H1 (cell line): Measurements from ENCODE around the gene COMMD1. TPM values are rescaled to one million over a fixed set of nuclear protein-coding genes. Genes with fewer than 3 reads are reported as not detected.

Source experiments
- CTCF ChIA-PET: fragments of 300-600 bp; sonication (Branson Sonifier 250); formaldehyde crosslinking; loops from one replicate; lab custom pipeline; 2021; ENCODE audit not compliant: partially characterized antibody; lab: Charles Lee
- POLR2A ChIA-PET: fragments of 300-600 bp; sonication (Branson Sonifier 250); formaldehyde crosslinking; loops from one replicate; lab custom pipeline; 2021; ENCODE audit warnings: inconsistent platforms; ENCODE audit not compliant: partially characterized antibody; lab: Charles Lee
- DNase-seq, 2 experiments: peaks; one replicate each; pipeline versions ENCODE4 v3.0.0 to v3.0.0-alpha.2; 2010 to 2022; ENCODE audit warnings: low spot score in 2 of 2, low read depth in 1 of 2, mixed read lengths in 1 of 2
- FAIRE-seq: peaks from 2 replicates; lab custom pipeline; 2011; peaks lifted over from hg19 to GRCh38; lab: Jason Lieb, UNC
- H2AFZ ChIP-seq: 2 replicates; pipeline ENCODE4 v1.8.1; 2012; ENCODE audit warnings: low read length, inconsistent platforms
- H2AK5ac ChIP-seq: 2 replicates; pipeline ENCODE4 v1.6.1; 2013; ENCODE audit warnings: low read depth, low read length
- H2BK120ac ChIP-seq: replicated peaks from 2 replicates; pipeline ENCODE3; 2013; ENCODE audit warnings: low read depth, low read length, inconsistent platforms
- H2BK12ac ChIP-seq: 2 replicates; pipeline ENCODE4 v1.6.1; 2013; ENCODE audit warnings: low read depth, low read length
- H2BK15ac ChIP-seq: 2 replicates; pipeline ENCODE4 v1.6.1; 2013; ENCODE audit warnings: low read length
- H2BK20ac ChIP-seq: 2 replicates; pipeline ENCODE4 v1.6.1; 2013; ENCODE audit warnings: low read length
- H2BK5ac ChIP-seq: 2 replicates; pipeline ENCODE4 v1.6.1; 2013; ENCODE audit warnings: low read depth, low read length
- H3K14ac ChIP-seq: 2 replicates; pipeline ENCODE4 v1.6.1; 2013; ENCODE audit warnings: inconsistent platforms; ENCODE audit not compliant: insufficient read length
- H3K18ac ChIP-seq: 2 replicates; pipeline ENCODE4 v1.6.1; 2013; ENCODE audit warnings: low read length; ENCODE audit errors: extremely low read depth
- H3K23ac ChIP-seq: 2 replicates; pipeline ENCODE4 v1.6.1; 2013; ENCODE audit warnings: inconsistent platforms; ENCODE audit not compliant: insufficient read length
- H3K23me2 ChIP-seq: 2 replicates; pipeline ENCODE4 v1.6.1; 2013; ENCODE audit warnings: low read depth, low read length
- H3K27ac ChIP-seq: 2 replicates; pipeline ENCODE4 v1.6.1; 2011; ENCODE audit warnings: low read depth, low read length, inconsistent platforms
- H3K27me3 ChIP-seq, 4 experiments: replicated peaks in 1 of 4; 1 replicate in 1 of 4; 2 replicates in 3 of 4; pipeline versions ENCODE4 v1.6.1 to v1.8.1; 2011 to 2013; ENCODE audit warnings: low read length in 3 of 4, mild to moderate bottlenecking in 3 of 4, inconsistent platforms in 2 of 4, mixed read lengths in 2 of 4, moderate library complexity in 1 of 4; ENCODE audit not compliant: control insufficient read depth in 3 of 4, insufficient read depth in 3 of 4; ENCODE audit errors: extremely low read depth in 1 of 4
- H3K36me3 ChIP-seq, 4 experiments: 2 replicates each; pipeline versions ENCODE4 v1.6.1 to v1.8.1; 2011 to 2013; ENCODE audit warnings: mild to moderate bottlenecking in 4 of 4, low read length in 3 of 4, moderate library complexity in 2 of 4, control low read depth in 1 of 4, inconsistent platforms in 1 of 4; ENCODE audit not compliant: insufficient read depth in 4 of 4, control insufficient read depth in 2 of 4
- H3K4ac ChIP-seq: replicated peaks from 2 replicates; pipeline ENCODE3; 2013; ENCODE audit warnings: low read length, low read depth, mixed read lengths, inconsistent platforms; ENCODE audit not compliant: insufficient read length
- H3K4me1 ChIP-seq, 4 experiments: replicated peaks in 1 of 4; 1 replicate in 1 of 4; 2 replicates in 3 of 4; pipeline versions ENCODE4 v1.6.1 to v1.8.1; 2011 to 2013; ENCODE audit warnings: low read length in 3 of 4, inconsistent platforms in 2 of 4, mixed read lengths in 1 of 4; ENCODE audit not compliant: insufficient read depth in 4 of 4, control insufficient read depth in 3 of 4
- H3K4me2 ChIP-seq, 2 experiments: 2 replicates each; pipeline versions ENCODE4 v1.6.1 to v1.8.1; 2011 to 2013; ENCODE audit warnings: low read depth in 2 of 2, low read length in 2 of 2, control low read depth in 1 of 2, inconsistent platforms in 1 of 2, mild to moderate bottlenecking in 1 of 2; ENCODE audit not compliant: insufficient read depth in 1 of 2
- H3K4me3 ChIP-seq, 4 experiments: fragments of 200-600, 300-600 bp in 1 of 4; sonication (generic), shearing (Covaris generic), sonication (Bioruptor Twin) in 1 of 4; 2 replicates each; pipeline versions ENCODE4 v1.5.1 to v1.8.1; 2011 to 2016; ENCODE audit warnings: low read length in 4 of 4, low read depth in 3 of 4, control low read depth in 2 of 4, inconsistent platforms in 2 of 4, mild to moderate bottlenecking in 2 of 4, mixed read lengths in 1 of 4, moderate library complexity in 1 of 4; ENCODE audit not compliant: insufficient read depth in 2 of 4; ENCODE audit errors: extremely low read depth in 1 of 4
- H3K56ac ChIP-seq: replicated peaks from 2 replicates; pipeline ENCODE3; 2013; ENCODE audit warnings: low read depth, mild to moderate bottlenecking, mixed read lengths, low read length, inconsistent platforms; ENCODE audit not compliant: insufficient read length
- H3K79me1 ChIP-seq: 2 replicates; pipeline ENCODE4 v1.6.1; 2013; ENCODE audit warnings: low read depth, low read length, control low read depth
- H3K79me2 ChIP-seq, 2 experiments: 2 replicates each; pipeline versions ENCODE4 v1.6.1 to v1.8.1; 2012 to 2013; ENCODE audit warnings: low read length in 2 of 2, mild to moderate bottlenecking in 2 of 2, inconsistent platforms in 1 of 2; ENCODE audit not compliant: insufficient read depth in 2 of 2, control insufficient read depth in 1 of 2
- H3K9ac ChIP-seq, 4 experiments: replicated peaks in 1 of 4; 1 replicate in 1 of 4; 2 replicates in 3 of 4; pipeline versions ENCODE4 v1.6.1 to v1.8.1; 2011 to 2013; ENCODE audit warnings: low read depth in 3 of 4, low read length in 3 of 4, control low read depth in 2 of 4, mild to moderate bottlenecking in 2 of 4, moderate library complexity in 2 of 4, inconsistent platforms in 1 of 4; ENCODE audit errors: extremely low read depth in 1 of 4
- H3K9me3 ChIP-seq, 2 experiments: 2 replicates each; pipeline versions ENCODE4 v1.6.1 to v1.8.1; 2012 to 2013; ENCODE audit warnings: mild to moderate bottlenecking in 2 of 2, moderate library complexity in 2 of 2, control low read depth in 1 of 2, inconsistent platforms in 1 of 2, low read depth in 1 of 2, low read length in 1 of 2, mixed read lengths in 1 of 2; ENCODE audit not compliant: insufficient read depth in 2 of 2
- H4K20me1 ChIP-seq, 2 experiments: replicated peaks in 1 of 2; 2 replicates each; pipeline versions ENCODE3 to v1.8.1; 2011 to 2013; ENCODE audit warnings: inconsistent platforms in 2 of 2, low read length in 2 of 2, mild to moderate bottlenecking in 1 of 2; ENCODE audit not compliant: insufficient read depth in 2 of 2, control insufficient read depth in 1 of 2
- H4K5ac ChIP-seq: 2 replicates; pipeline ENCODE4 v1.6.1; 2013; ENCODE audit warnings: low read length, low read depth, mixed read lengths, inconsistent platforms; ENCODE audit not compliant: insufficient read length
- H4K8ac ChIP-seq: 2 replicates; pipeline ENCODE4 v1.8.0; 2013; ENCODE audit warnings: mild to moderate bottlenecking, moderate library complexity, low read length, inconsistent platforms; ENCODE audit not compliant: insufficient read depth; ENCODE audit errors: extremely low read depth
- H4K91ac ChIP-seq: replicated peaks from 2 replicates; pipeline ENCODE3; 2013; ENCODE audit warnings: low read length, mixed read lengths, inconsistent platforms; ENCODE audit not compliant: insufficient read length
- CTBP2 ChIP-seq: IDR thresholded peaks from 2 replicates; pipeline ENCODE4 v1.7.0; 2011; ENCODE audit warnings: borderline replicate concordance, mild to moderate bottlenecking, moderate library complexity, mixed read lengths, low read length; ENCODE audit not compliant: insufficient read depth, insufficient read length
- GABPA ChIP-seq: IDR thresholded peaks from 2 replicates; pipeline ENCODE4 v1.6.1; 2011; ENCODE audit warnings: mild to moderate bottlenecking, low read length, moderate library complexity, borderline replicate concordance; ENCODE audit not compliant: insufficient read depth
- HDAC6 ChIP-seq: IDR thresholded peaks from one replicate; pipeline ENCODE4 v1.7.1; 2012; ENCODE audit warnings: low read depth, mild to moderate bottlenecking, inconsistent platforms, low read length, moderate library complexity
- NANOG ChIP-seq: IDR thresholded peaks from 2 replicates; pipeline ENCODE4 v1.6.1; 2011; ENCODE audit warnings: low read length, low read depth, mild to moderate bottlenecking, inconsistent platforms; ENCODE audit not compliant: insufficient read depth, poor library complexity, severe bottlenecking
- PHF8 ChIP-seq: fragments of 200-600 bp; sonication (generic); conservative IDR thresholded peaks from 2 replicates; pipeline ENCODE4 v1.7.1; 2012; ENCODE audit warnings: low read depth, mild to moderate bottlenecking, inconsistent platforms, low read length, moderate library complexity
- RBBP5 ChIP-seq: IDR thresholded peaks from 2 replicates; pipeline ENCODE4 v1.7.1; 2012; ENCODE audit warnings: low read depth, mild to moderate bottlenecking, inconsistent platforms, low read length, moderate library complexity, borderline replicate concordance
- RFX5 ChIP-seq: IDR thresholded peaks from 2 replicates; pipeline ENCODE4 v1.6.1; 2011; ENCODE audit warnings: low read depth, low read length, improper control_type of control experiment, borderline replicate concordance
- RXRA ChIP-seq: IDR thresholded peaks from 2 replicates; pipeline ENCODE4 v1.6.1; 2011; ENCODE audit warnings: low read depth, mild to moderate bottlenecking, low read length, moderate library complexity; ENCODE audit not compliant: insufficient read depth
- SUZ12 ChIP-seq: fragments of 200-600 bp; sonication (generic); IDR thresholded peaks from 2 replicates; pipeline ENCODE4 v1.6.1; 2012; ENCODE audit warnings: mild to moderate bottlenecking, inconsistent platforms, low read length, moderate library complexity, mixed read lengths
- YY1 ChIP-seq: IDR thresholded peaks from 2 replicates; pipeline ENCODE4 v1.6.1; 2011; ENCODE audit warnings: low read depth, mild to moderate bottlenecking, low read length
- WGBS, 2 experiments: shearing (Covaris generic) in 1 of 2; methylation state at CpG; one replicate each; pipeline versions ENCODE4 v1.1.6 to v1.1.7; 2013 to 2015; ENCODE audit warnings: low lambda C conversion rate in 2 of 2, mixed read lengths in 2 of 2, inconsistent platforms in 1 of 2, low coverage in 1 of 2, missing lambda C conversion rate in 1 of 2; ENCODE audit not compliant: insufficient replicate concordance in 2 of 2, insufficient coverage in 1 of 2, insufficient read length in 1 of 2; ENCODE audit errors: extremely low coverage in 1 of 2, missing lambda C conversion rate in 1 of 2; 5-methylcytosine and 5-hydroxymethylcytosine counted together
- polyA plus RNA-seq, 7 experiments: library from polyadenylated mRNA; depleted of rRNA in 3 of 7; stranded (reverse) in 5 of 7; unstranded in 2 of 7; fragments of >200 nt in 5 of 7; fragments of 200-250 nt in 2 of 7; gene quantifications; 1 replicate in 5 of 7; 2 replicates in 1 of 7; 4 replicates in 1 of 7; pipeline versions ENCODE4 v1.2.1 to v1.2.3, GENCODE V29; 2011 to 2013; ENCODE audit warnings: missing spikeins in 2 of 7, mixed read lengths in 2 of 7
- total RNA-seq: library from RNA; stranded (reverse); fragmentation: NEBNext Ultra II Directional; extraction: Animal tissue kit (Norgen Biotek cat#: 25700); gene quantifications from 2 replicates; pipeline ENCODE4 v1.2.1, GENCODE V29; 2021
- TF ChIP-seq, protein P1 (sequence below), 3 experiments: IDR thresholded peaks; 1 replicate in 2 of 3; 2 replicates in 1 of 3; pipeline versions ENCODE4 v1.5.1 to v1.6.1; 2011; ENCODE audit warnings: low read length in 3 of 3, mild to moderate bottlenecking in 3 of 3, inconsistent platforms in 2 of 3, low read depth in 1 of 3, moderate library complexity in 1 of 3; ENCODE audit not compliant: insufficient read depth in 1 of 3; ENCODE audit errors: control extremely low read depth in 1 of 3

COMMD1 gene
- total and polyA plus RNA-seq, 2 of the 8 experiments (the other 6 are each of a cell fraction or from before 2014, with no cell fraction given): 23.5 to 28.3 TPM

- no peak overlapping the region for H2AFZ ChIP-seq
- no peak overlapping the region for H4K8ac ChIP-seq
- H3K9me3 ChIP-seq: no peaks in the 10 kb centered on the region
- H3K23me2 ChIP-seq: 0 out of 2 replicates have a peak, but pooled peaks cover 2% of the 10 kb centered on the region
- H3K27ac ChIP-seq: no peak overlapping the region
- no peak overlapping the region for H2BK20ac ChIP-seq
- H3K79me2 ChIP-seq: no peaks in the 10 kb centered on the region
- H2AK5ac ChIP-seq: no peak overlapping the region
- WGBS, 2 experiments: 71% methylated on average over 1 of the region's 1 CpG; no CpG with 5 or more reads in 1 of the 2 experiments
- no peak overlapping the region for H3K4me3 ChIP-seq
- H3K56ac ChIP-seq: no peak overlapping the region
- H3K14ac ChIP-seq: no peak overlapping the region
- H2BK12ac ChIP-seq: no peak overlapping the region
- FAIRE-seq (no peak), DNase-seq (no peak)
- H2BK5ac ChIP-seq: no peak overlapping the region
- H3K4me2 ChIP-seq: no peak overlapping the region
- no peak overlapping the region for H2BK15ac ChIP-seq
- H3K27me3 ChIP-seq: 0 out of 7 replicates have a peak, but pooled peaks cover 0 to 2% (median 0%) of the 10 kb centered on the region in 4 experiments
- POLR2A ChIA-PET: no interaction called here
- H3K23ac ChIP-seq: no peak overlapping the region
- no peaks in the 10 kb centered on the region for H4K20me1 ChIP-seq
- no peak overlapping the region for H3K4ac ChIP-seq
- H3K4me1 ChIP-seq: no peaks in the 10 kb centered on the region
- 0 out of 8 replicates have a peak, but pooled peaks cover 0 to 3% (median 0%) of the 10 kb centered on the region in 4 experiments for H3K36me3 ChIP-seq
- H2BK120ac ChIP-seq: no peak overlapping the region
- H3K79me1 ChIP-seq: no peaks in the 10 kb centered on the region
- no peak overlapping the region for H3K18ac ChIP-seq
- H4K91ac ChIP-seq: no peak overlapping the region
- CTCF ChIA-PET: interaction anchor here (0.6 to 1.2 kb wide), 5 partner anchors 10 to 375 kb away, joined by 3 to 6 read pairs (median 3); no protein-coding TSS in a partner anchor
- H4K5ac ChIP-seq: no peak overlapping the region
- H3K9ac ChIP-seq: no peak overlapping the region
- TF ChIP-seq GABPA (no peak), HDAC6 (no peak), CTBP2 (no peak), PHF8 (no peak), YY1 (no peak), NANOG (no peak), RFX5 (no peak), SUZ12 (no peak), RXRA (no peak), RBBP5 (no peak)
- TF ChIP-seq, protein P1, sequence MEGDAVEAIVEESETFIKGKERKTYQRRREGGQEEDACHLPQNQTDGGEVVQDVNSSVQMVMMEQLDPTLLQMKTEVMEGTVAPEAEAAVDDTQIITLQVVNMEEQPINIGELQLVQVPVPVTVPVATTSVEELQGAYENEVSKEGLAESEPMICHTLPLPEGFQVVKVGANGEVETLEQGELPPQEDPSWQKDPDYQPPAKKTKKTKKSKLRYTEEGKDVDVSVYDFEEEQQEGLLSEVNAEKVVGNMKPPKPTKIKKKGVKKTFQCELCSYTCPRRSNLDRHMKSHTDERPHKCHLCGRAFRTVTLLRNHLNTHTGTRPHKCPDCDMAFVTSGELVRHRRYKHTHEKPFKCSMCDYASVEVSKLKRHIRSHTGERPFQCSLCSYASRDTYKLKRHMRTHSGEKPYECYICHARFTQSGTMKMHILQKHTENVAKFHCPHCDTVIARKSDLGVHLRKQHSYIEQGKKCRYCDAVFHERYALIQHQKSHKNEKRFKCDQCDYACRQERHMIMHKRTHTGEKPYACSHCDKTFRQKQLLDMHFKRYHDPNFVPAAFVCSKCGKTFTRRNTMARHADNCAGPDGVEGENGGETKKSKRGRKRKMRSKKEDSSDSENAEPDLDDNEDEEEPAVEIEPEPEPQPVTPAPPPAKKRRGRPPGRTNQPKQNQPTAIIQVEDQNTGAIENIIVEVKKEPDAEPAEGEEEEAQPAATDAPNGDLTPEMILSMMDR (IDR thresholded peaks at IDR 0.05; ENCODE audit: control extremely low read depth in 1 of 3, insufficient read depth in 1 of 3, low read depth in 1 of 3, low read length in 3 of 3): no peak
Measured at GRCh38 chr2:61920548-61920947, 15.1 kb downstream of the COMMD1 start.
